K562 (cell line): ENCODE data around the gene CXCR5. TPM values are rescaled to one million over a fixed set of nuclear protein-coding genes. Genes with fewer than 3 reads are reported as not detected.

Experiments used
- AFF4 ChIP-seq: sonication (generic); formaldehyde crosslinking; IDR thresholded peaks from 2 replicates; pipeline ENCODE4 v1.8.0; 2023; ENCODE audit warnings: mild to moderate bottlenecking, missing genetic modification reagents
- BRD4 ChIP-seq: fragments of 200-600 bp; sonication (generic); IDR thresholded peaks from 2 replicates; pipeline ENCODE4 v1.6.1; 2017; ENCODE audit warnings: inconsistent platforms
- ETV5 ChIP-seq: sonication (generic); formaldehyde crosslinking; IDR thresholded peaks from 2 replicates; pipeline ENCODE4 v1.4.0; 2020; ENCODE audit warnings: low read depth, mild to moderate bottlenecking, missing genetic modification reagents
- HNRNPLL ChIP-seq: fragments of 200-400 bp; formaldehyde crosslinking; IDR thresholded peaks from 2 replicates; pipeline ENCODE4 v1.6.1; 2017; ENCODE audit warnings: low read length, low read depth, mild to moderate bottlenecking; ENCODE audit not compliant: poor library complexity, severe bottlenecking
- KAT2B ChIP-seq: IDR thresholded peaks from one replicate; pipeline ENCODE4 v1.6.1; 2012; ENCODE audit warnings: low read depth, mild to moderate bottlenecking, control low read depth, inconsistent platforms, low read length, moderate library complexity
- MBD2 ChIP-seq: sonication (generic); IDR thresholded peaks from 2 replicates; pipeline ENCODE4 v1.6.1; 2016; ENCODE audit warnings: low read depth, borderline replicate concordance
- NRF1 ChIP-seq, 2 experiments: fragments of 450-650 bp; IDR thresholded peaks in 1 of 2; conservative IDR thresholded peaks in 1 of 2; 2 replicates each; pipeline ENCODE4 v1.6.1; 2014; ENCODE audit warnings: mild to moderate bottlenecking in 2 of 2
- PURB ChIP-seq: sonication (generic); formaldehyde crosslinking; IDR thresholded peaks from 2 replicates; pipeline ENCODE4 v1.9.0; 2021; ENCODE audit warnings: low read depth, mild to moderate bottlenecking, missing genetic modification reagents
- SNIP1 ChIP-seq: fragments of 450-650 bp; IDR thresholded peaks from 2 replicates; pipeline ENCODE4 v1.7.1; 2017; ENCODE audit warnings: low read depth, mild to moderate bottlenecking
- U2AF2 ChIP-seq: fragments of 200-400 bp; formaldehyde crosslinking; optimal IDR thresholded peaks from 2 replicates; pipeline ENCODE3; 2017; ENCODE audit warnings: low read depth, mild to moderate bottlenecking, low read length
- ZNF146 ChIP-seq: IDR thresholded peaks from one replicate; pipeline ENCODE4 v1.6.1; 2018; ENCODE audit warnings: missing compliant biosample characterization; ENCODE audit not compliant: unreplicated experiment
- ZNF197 ChIP-seq: fragments of 200-800 bp; sonication (Bioruptor generic); IDR thresholded peaks from 2 replicates; pipeline ENCODE4 v1.6.1; 2016; ENCODE audit warnings: low read depth, missing genetic modification characterization, missing compliant biosample characterization
- ZNF444 ChIP-seq: fragments of 250-450 bp; sonication (Bioruptor Pico); IDR thresholded peaks from 2 replicates; pipeline ENCODE4 v1.4.0; 2020; ENCODE audit warnings: mild to moderate bottlenecking, moderate library complexity
- ZNF696 ChIP-seq: fragments of 250-450 bp; sonication (Bioruptor Pico); conservative IDR thresholded peaks from 2 replicates; pipeline ENCODE4 v1.4.0; 2020; ENCODE audit warnings: mild to moderate bottlenecking, moderate library complexity
- ZNF766 ChIP-seq: fragments of 200-800 bp; sonication (Bioruptor generic); conservative IDR thresholded peaks from 2 replicates; pipeline ENCODE4 v1.6.1; 2016; ENCODE audit warnings: missing genetic modification characterization, missing compliant biosample characterization
- polyA plus RNA-seq, 8 experiments: library from polyadenylated mRNA; depleted of rRNA in 4 of 8; stranded (reverse) in 5 of 8; unstranded in 3 of 8; fragments of >200 nt; fragmentation: Nextera tagmentation in 2 of 8; fragmentation: Illumina TruSeq in 1 of 8; extraction: Ambion mirVana in 2 of 8; extraction: Trizol in 1 of 8; gene quantifications; 2 replicates each; pipeline versions ENCODE4 v1.2.1 to v1.2.3, GENCODE V29; 2011 to 2014; ENCODE audit warnings: inconsistent platforms in 1 of 8, missing spikeins in 1 of 8
- total RNA-seq, 7 experiments: library from RNA; depleted of rRNA in 6 of 7; stranded (reverse); fragments of >200 nt in 6 of 7; fragmentation: Illumina TruSeq in 2 of 7; extraction: Trizol in 2 of 7; gene quantifications; 2 replicates each; pipeline versions ENCODE4 v1.2.1 to v1.2.3, GENCODE V29; 2011 to 2021; ENCODE audit warnings: low replicate concordance in 1 of 7
- TF ChIP-seq, protein P1 (sequence below), 3 experiments: fragments of 200-800 bp in 1 of 3; fragments of 250-450 bp in 1 of 3; fragments of 450-650 bp in 1 of 3; sonication (Bioruptor Pico) in 1 of 3; sonication (Bioruptor generic) in 1 of 3; formaldehyde crosslinking in 1 of 3; IDR thresholded peaks; 2 replicates each; pipeline versions ENCODE4 v1.6.1 to v1.8.0; 2016 to 2022; ENCODE audit warnings: mild to moderate bottlenecking in 2 of 3, missing genetic modification characterization in 2 of 3, missing compliant biosample characterization in 1 of 3, moderate library complexity in 1 of 3
- TF ChIP-seq, protein P2 (sequence below), 2 experiments: IDR thresholded peaks; 2 replicates each; pipeline ENCODE4 v1.6.1; 2011; ENCODE audit warnings: borderline replicate concordance in 1 of 2, control low read depth in 1 of 2, low read depth in 1 of 2, low read length in 1 of 2, mild to moderate bottlenecking in 1 of 2, mixed read lengths in 1 of 2, moderate library complexity in 1 of 2; ENCODE audit not compliant: insufficient read depth in 1 of 2, insufficient read length in 1 of 2, poor library complexity in 1 of 2, severe bottlenecking in 1 of 2; ENCODE audit errors: extremely low read depth in 1 of 2

The CXCR5 gene
- total and polyA plus RNA-seq, 9 of the 15 experiments (the other 6 are each of a cell fraction or from before 2014, with no cell fraction given): 0.03 to 0.06 TPM; not detected in 7

GRCh38 chr11:118911880-118912741 lies 28.4 kb downstream of the CXCR5 start (continued):
- TF ChIP-seq, protein P1, sequence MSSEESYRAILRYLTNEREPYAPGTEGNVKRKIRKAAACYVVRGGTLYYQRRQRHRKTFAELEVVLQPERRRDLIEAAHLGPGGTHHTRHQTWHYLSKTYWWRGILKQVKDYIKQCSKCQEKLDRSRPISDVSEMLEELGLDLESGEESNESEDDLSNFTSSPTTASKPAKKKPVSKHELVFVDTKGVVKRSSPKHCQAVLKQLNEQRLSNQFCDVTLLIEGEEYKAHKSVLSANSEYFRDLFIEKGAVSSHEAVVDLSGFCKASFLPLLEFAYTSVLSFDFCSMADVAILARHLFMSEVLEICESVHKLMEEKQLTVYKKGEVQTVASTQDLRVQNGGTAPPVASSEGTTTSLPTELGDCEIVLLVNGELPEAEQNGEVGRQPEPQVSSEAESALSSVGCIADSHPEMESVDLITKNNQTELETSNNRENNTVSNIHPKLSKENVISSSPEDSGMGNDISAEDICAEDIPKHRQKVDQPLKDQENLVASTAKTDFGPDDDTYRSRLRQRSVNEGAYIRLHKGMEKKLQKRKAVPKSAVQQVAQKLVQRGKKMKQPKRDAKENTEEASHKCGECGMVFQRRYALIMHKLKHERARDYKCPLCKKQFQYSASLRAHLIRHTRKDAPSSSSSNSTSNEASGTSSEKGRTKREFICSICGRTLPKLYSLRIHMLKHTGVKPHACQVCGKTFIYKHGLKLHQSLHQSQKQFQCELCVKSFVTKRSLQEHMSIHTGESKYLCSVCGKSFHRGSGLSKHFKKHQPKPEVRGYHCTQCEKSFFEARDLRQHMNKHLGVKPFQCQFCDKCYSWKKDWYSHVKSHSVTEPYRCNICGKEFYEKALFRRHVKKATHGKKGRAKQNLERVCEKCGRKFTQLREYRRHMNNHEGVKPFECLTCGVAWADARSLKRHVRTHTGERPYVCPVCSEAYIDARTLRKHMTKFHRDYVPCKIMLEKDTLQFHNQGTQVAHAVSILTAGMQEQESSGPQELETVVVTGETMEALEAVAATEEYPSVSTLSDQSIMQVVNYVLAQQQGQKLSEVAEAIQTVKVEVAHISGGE (CRISPR knock-in tag; IDR thresholded peaks at IDR 0.05): 0 out of 6 replicates have a peak, but pooled peaks of 1 of the 3 experiments have one; percentile 13
- TF ChIP-seq ZNF766 (CRISPR knock-in tag) (no peak), BRD4 (peak; percentile 92), NRF1 (conservative IDR thresholded peaks at IDR 0.05 in 1 of 2, IDR thresholded peaks at IDR 0.05 in 1 of 2) (peak; percentile 27 to 29; a peak in 1 of 4 replicates), KAT2B (no peak), ZNF444 (no peak), HNRNPLL (no peak), ZNF197 (CRISPR knock-in tag) (no peak; the same call in 1 of the 2 replicates), ZNF696 (no peak), ZNF146 (CRISPR knock-in tag) (no peak), ETV5 (CRISPR knock-in tag) (0 out of 2 replicates have a peak, but pooled peaks have one; percentile 38), U2AF2 (no peak), PURB (CRISPR knock-in tag) (no peak), SNIP1 (no peak), AFF4 (CRISPR knock-in tag) (no peak), MBD2 (peak; percentile 33)
- TF ChIP-seq, protein P2, sequence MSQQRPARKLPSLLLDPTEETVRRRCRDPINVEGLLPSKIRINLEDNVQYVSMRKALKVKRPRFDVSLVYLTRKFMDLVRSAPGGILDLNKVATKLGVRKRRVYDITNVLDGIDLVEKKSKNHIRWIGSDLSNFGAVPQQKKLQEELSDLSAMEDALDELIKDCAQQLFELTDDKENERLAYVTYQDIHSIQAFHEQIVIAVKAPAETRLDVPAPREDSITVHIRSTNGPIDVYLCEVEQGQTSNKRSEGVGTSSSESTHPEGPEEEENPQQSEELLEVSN (IDR thresholded peaks at IDR 0.05; ENCODE audit: borderline replicate concordance in 1 of 2, extremely low read depth in 1 of 2, insufficient read depth in 1 of 2, insufficient read length in 1 of 2, low read depth in 1 of 2, low read length in 1 of 2, poor library complexity in 1 of 2, severe bottlenecking in 1 of 2): no peak
